PC-9 (cell line): ENCODE results near the gene ATP2B2. TPM values are rescaled to one million over a fixed set of nuclear protein-coding genes. Genes with fewer than 3 reads are reported as not detected.

ENCODE experiments used
- BruUV-seq: library from RNA; stranded (reverse); fragments of 400-500 nt; replicated peaks from 2 replicates; lab custom pipeline; 2021; lab: Mats Ljungman, UMichigan
- CTCF ChIA-PET: fragments of 300-600 bp; sonication (Branson Sonifier 250); formaldehyde crosslinking; loops from one replicate; lab custom pipeline; 2022; ENCODE audit warnings: antibody characterized with exemption; lab: Charles Lee
- POLR2A ChIA-PET: fragments of 300-600 bp; sonication (Branson Sonifier 250); formaldehyde crosslinking; loops from one replicate; lab custom pipeline; 2022; ENCODE audit warnings: antibody characterized with exemption; ENCODE audit not compliant: unreplicated experiment; lab: Charles Lee
- DNase-seq, 2 experiments: peaks; one replicate each; pipeline versions ENCODE4 v3.0.0 to v3.0.0-alpha.2; 2015 to 2022; ENCODE audit warnings: mixed read lengths in 1 of 2
- H2AFZ ChIP-seq: fragments of 200-600 bp; sonication (generic); 2 replicates; pipeline ENCODE4 v1.8.1; 2017; ENCODE audit warnings: antibody characterized with exemption
- H3F3A ChIP-seq: fragments of 200-600 bp; sonication (generic); 2 replicates; pipeline ENCODE4 v1.8.1; 2017; ENCODE audit warnings: antibody characterized with exemption, mild to moderate bottlenecking, low read depth; ENCODE audit not compliant: insufficient read depth
- H3K27ac ChIP-seq: fragments of 200-600 bp; sonication (generic); 2 replicates; pipeline ENCODE4 v1.6.1; 2016; ENCODE audit warnings: mixed run types
- H3K27me3 ChIP-seq: fragments of 200-600 bp; sonication (generic); 2 replicates; pipeline ENCODE4 v1.6.1; 2016; ENCODE audit warnings: low read depth, mixed run types; ENCODE audit not compliant: insufficient read depth
- H3K36me3 ChIP-seq: fragments of 200-600 bp; sonication (generic); 2 replicates; pipeline ENCODE4 v1.6.1; 2016; ENCODE audit warnings: low read depth, mixed run types
- H3K4me1 ChIP-seq: fragments of 200-600 bp; sonication (generic); replicated peaks from 2 replicates; pipeline ENCODE4 v1.6.1; 2016; ENCODE audit warnings: mixed run types; ENCODE audit not compliant: insufficient read depth
- H3K4me2 ChIP-seq: fragments of 200-600 bp; sonication (generic); 2 replicates; pipeline ENCODE4 v1.6.1; 2017; ENCODE audit warnings: mixed run types
- H3K4me3 ChIP-seq: fragments of 200-600 bp; sonication (generic); 2 replicates; pipeline ENCODE4 v1.6.1; 2016; ENCODE audit warnings: mixed run types
- H3K79me2 ChIP-seq: fragments of 200-600 bp; sonication (generic); 2 replicates; pipeline ENCODE4 v1.6.1; 2017; ENCODE audit warnings: low read depth, mixed run types
- H3K9me2 ChIP-seq: fragments of 200-600 bp; sonication (generic); 2 replicates; pipeline ENCODE4 v1.8.1; 2017; ENCODE audit warnings: mild to moderate bottlenecking; ENCODE audit not compliant: insufficient read depth
- H3K9me3 ChIP-seq: fragments of 200-600 bp; sonication (generic); 2 replicates; pipeline ENCODE4 v1.8.1; 2016; ENCODE audit warnings: low read depth; ENCODE audit not compliant: insufficient read depth
- H4K20me1 ChIP-seq: fragments of 200-600 bp; sonication (generic); 2 replicates; pipeline ENCODE4 v1.8.1; 2017; ENCODE audit not compliant: insufficient read depth
- CTCF ChIP-seq: fragments of 200-600 bp; sonication (generic); conservative IDR thresholded peaks from 2 replicates; pipeline ENCODE4 v1.6.1; 2017; ENCODE audit warnings: mixed run types, antibody characterized with exemption, mild to moderate bottlenecking, moderate library complexity
- EZH2 ChIP-seq: fragments of 200-600 bp; sonication (generic); IDR thresholded peaks from 2 replicates; pipeline ENCODE4 v1.8.0; 2017; ENCODE audit warnings: antibody characterized with exemption, low read depth
- intact Hi-C: fragments of 100-400 bp; cut with micrococcal nuclease; formaldehyde crosslinking; loops from one replicate; pipeline ENCODE4 v1.10.0; 2022; ENCODE audit not compliant: unreplicated experiment
- total RNA-seq: library from RNA; stranded (reverse); gene quantifications from 2 replicates; pipeline ENCODE4 v1.2.3, GENCODE V29; 2021

The ATP2B2 gene
- total RNA-seq, 1 experiment from 2014 or later: not detected

GRCh38 chr3:10423171-10423882 is 82.1 kb downstream of the ATP2B2 start:
- no peaks in the 10 kb centered on the region for H3K4me1 ChIP-seq
- BruUV-seq: no TSS peak
- no peak overlapping the region for H3K4me2 ChIP-seq
- H3K4me3 ChIP-seq: no peak overlapping the region
- no peaks in the 10 kb centered on the region for H3K36me3 ChIP-seq
- intact Hi-C loops: no loop called here
- H3F3A ChIP-seq: no peaks in the 10 kb centered on the region
- DNase-seq: no peak
- no peaks in the 10 kb centered on the region for H3K9me3 ChIP-seq
- ChIA-PET CTCF (no interaction called here), POLR2A (no interaction called here)
- H3K79me2 ChIP-seq: no peaks in the 10 kb centered on the region
- H2AFZ ChIP-seq: no peak overlapping the region
- TF ChIP-seq CTCF: no peak
- H3K27me3 ChIP-seq: peaks cover 96% of the 10 kb centered on the region
- no peaks in the 10 kb centered on the region for H4K20me1 ChIP-seq
- no peaks in the 10 kb centered on the region for H3K9me2 ChIP-seq
- no peak overlapping the region for H3K27ac ChIP-seq

GRCh38 chr3:10421996-10422395 is 83.4 kb downstream of the ATP2B2 start:
- ChIA-PET POLR2A (no interaction called here), CTCF (no interaction called here)
- TF ChIP-seq CTCF (no peak), EZH2 (no peak)
- intact Hi-C loops: no loop called here
- no peak overlapping the region for H3K4me2 ChIP-seq
- no peaks in the 10 kb centered on the region for H3K79me2 ChIP-seq
- no peaks in the 10 kb centered on the region for H3K4me1 ChIP-seq
- H3K36me3 ChIP-seq: no peaks in the 10 kb centered on the region
- DNase-seq: no peak
- no peaks in the 10 kb centered on the region for H3F3A ChIP-seq
- no peaks in the 10 kb centered on the region for H3K9me3 ChIP-seq
- peaks cover 95% of the 10 kb centered on the region for H3K27me3 ChIP-seq
- no peaks in the 10 kb centered on the region for H3K9me2 ChIP-seq
- BruUV-seq: no TSS peak
- H3K27ac ChIP-seq: no peak overlapping the region
- H3K4me3 ChIP-seq: no peak overlapping the region
- H2AFZ ChIP-seq: no peak overlapping the region
- H4K20me1 ChIP-seq: no peaks in the 10 kb centered on the region

GRCh38 chr3:10420745-10421475 is 84.5 kb downstream of the ATP2B2 start:
- Histone ChIP-seq H3K4me3 (no peak overlapping the region), H3F3A (no peaks in the 10 kb centered on the region), H2AFZ (no peak overlapping the region), H4K20me1 (no peaks in the 10 kb centered on the region), H3K27me3 (peaks cover 94% of the 10 kb centered on the region), H3K79me2 (no peaks in the 10 kb centered on the region), H3K36me3 (no peaks in the 10 kb centered on the region), H3K4me1 (no peaks in the 10 kb centered on the region), H3K9me2 (no peaks in the 10 kb centered on the region), H3K9me3 (no peaks in the 10 kb centered on the region), H3K4me2 (no peak overlapping the region), H3K27ac (no peak overlapping the region)
- BruUV-seq: no TSS peak
- ChIA-PET CTCF (no interaction called here), POLR2A (no interaction called here)
- DNase-seq: no peak
- TF ChIP-seq CTCF (no peak), EZH2 (no peak)
- intact Hi-C loops: no loop called here
